GM18867 (cell line): ENCODE results near the gene RSL1D1.

Experiments
- ATAC-seq: cut with Tn5 transposase; IDR thresholded peaks from one replicate; pipeline ENCODE4 v1.9.1; 2021; ENCODE audit warnings: mild to moderate bottlenecking, moderate library complexity; ENCODE audit not compliant: unreplicated experiment

RSL1D1 gene

GRCh38 chr16:11851294-11852091 is at the start of gene RSL1D1:
TSS of gene RSL1D1 (minus strand) at chr16:11851542. CDS start at chr16:11851512, 30 bp downstream.
- ATAC-seq, result peak; percentile 72

GRCh38 chr16:11901091-11901490 is 49.7 kb upstream of the RSL1D1 start:
- no peak for ATAC-seq

GRCh38 chr16:11896486-11897176 is 45.3 kb upstream of the RSL1D1 start:
- ATAC-seq, result no peak

- ATAC-seq, result no peak
Observed at GRCh38 chr16:11893571-11893970, 42.2 kb upstream of the RSL1D1 start.

DNA sequence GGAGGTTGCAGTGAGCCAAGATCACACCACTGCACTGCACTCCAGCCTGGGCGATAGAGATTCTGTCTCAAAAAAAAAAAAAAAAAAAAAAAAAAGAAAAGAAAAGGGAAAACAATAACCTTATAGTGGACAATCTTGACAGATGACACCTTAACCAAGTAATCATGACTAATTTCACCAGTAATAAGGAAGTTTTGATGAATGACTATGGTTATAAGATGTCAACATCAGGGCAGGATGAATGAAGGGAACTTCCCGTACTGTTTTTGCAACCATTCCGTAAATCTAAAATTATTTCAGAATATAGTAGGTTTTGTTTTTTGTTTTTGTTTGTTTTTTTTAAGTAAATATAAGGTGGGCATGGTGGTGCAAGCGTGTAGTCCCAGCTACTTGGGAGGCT is 41.4 kb upstream of the RSL1D1 start:
- ATAC-seq, result no peak

DNA sequence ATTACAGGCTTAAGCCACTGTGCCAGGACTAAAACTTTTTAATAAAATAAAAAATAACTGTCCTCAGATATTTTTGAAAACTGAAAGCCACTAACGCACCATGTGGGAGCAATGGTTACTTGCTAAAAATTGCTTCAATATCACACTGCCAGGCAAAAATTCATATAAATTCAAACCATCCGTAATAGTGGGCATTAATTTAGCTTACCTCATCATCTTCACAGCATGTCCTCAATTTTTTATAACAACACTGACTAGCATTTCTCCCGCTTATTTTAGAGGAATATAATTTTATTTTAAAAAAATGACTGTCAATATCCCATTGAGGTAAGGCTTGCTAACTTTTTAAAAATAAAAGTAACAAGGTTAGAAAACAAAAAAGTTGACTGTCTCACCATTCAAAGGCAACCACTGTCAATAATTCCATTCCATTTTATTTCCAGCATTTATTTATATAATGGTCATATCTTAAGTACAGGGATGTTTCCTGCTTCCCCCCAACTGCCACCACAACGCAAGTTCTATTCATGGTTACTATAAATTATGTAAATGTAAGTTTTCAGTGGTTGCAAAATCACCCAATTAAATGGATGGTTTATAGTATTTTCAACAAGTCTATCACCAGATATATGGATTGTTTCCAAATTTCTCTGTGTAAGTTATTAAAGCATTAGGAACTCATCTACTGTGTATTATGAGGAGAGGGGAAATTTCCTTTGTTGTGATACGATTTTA is 39.1 kb upstream of the RSL1D1 start:
- no peak for ATAC-seq

DNA sequence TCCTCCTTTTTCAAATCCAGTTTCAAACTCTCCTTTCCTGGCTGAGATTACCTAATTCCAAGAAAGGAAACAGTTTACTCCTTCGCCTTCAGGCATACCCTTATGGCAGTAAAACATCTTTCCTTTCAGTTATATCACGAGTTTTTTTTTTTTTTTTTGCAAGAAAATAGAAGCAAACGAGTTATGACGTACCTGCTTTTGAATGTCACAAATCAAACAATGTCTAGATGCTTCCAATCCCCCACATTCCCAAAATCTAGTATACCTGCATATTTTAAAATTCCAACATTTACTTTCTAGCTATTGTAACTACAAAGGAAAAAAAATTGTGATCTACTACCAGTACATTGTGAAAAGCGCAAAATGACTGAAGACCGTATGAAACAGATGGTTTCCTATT is 35.5 kb upstream of the RSL1D1 start:
- no peak for ATAC-seq

DNA sequence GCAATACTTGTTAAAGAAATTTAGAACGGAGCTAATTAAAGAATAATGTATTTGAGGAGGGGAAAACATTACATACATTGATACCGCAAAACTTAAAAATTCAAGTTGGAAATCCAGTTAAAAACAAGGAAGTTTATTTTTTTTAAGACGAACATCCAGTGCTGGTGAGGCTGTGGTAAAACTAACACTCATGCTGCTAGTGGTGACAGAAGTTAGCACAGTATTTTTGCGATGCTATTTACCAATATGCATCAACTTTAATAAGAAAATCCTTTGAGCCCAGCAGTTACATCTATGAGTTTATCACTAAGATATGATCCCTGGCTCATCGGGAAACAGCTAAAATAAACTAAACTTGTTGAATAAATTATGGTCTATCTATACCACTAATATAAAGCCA is 32.7 kb upstream of the RSL1D1 start:
- ATAC-seq, result no peak

DNA sequence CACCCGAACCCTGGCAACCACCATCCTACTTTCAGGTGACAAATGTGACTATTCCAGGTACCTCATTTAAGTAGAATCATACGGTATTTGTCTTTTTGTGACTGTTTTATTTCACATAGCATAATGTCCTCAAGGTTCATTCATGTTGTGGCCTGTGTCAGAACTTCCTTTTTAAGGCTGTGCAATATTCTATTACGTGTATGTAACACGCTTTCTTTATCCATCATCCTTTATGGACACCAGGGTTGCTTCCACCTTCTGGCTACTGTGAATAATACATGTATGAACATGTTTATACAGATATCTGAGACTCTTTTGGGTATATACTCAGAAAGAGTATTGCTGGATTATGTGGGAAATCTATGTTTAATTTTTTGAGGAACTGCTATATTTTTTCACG is 28.7 kb upstream of the RSL1D1 start:
- no peak for ATAC-seq

GRCh38 chr16:11877374-11877773 is 26.0 kb upstream of the RSL1D1 start:
- ATAC-seq, result no peak

- no peak for ATAC-seq
Observed at GRCh38 chr16:11876306-11876705, 25.0 kb upstream of the RSL1D1 start.

- no peak for ATAC-seq
Observed at GRCh38 chr16:11875721-11876120, 24.4 kb upstream of the RSL1D1 start.

DNA sequence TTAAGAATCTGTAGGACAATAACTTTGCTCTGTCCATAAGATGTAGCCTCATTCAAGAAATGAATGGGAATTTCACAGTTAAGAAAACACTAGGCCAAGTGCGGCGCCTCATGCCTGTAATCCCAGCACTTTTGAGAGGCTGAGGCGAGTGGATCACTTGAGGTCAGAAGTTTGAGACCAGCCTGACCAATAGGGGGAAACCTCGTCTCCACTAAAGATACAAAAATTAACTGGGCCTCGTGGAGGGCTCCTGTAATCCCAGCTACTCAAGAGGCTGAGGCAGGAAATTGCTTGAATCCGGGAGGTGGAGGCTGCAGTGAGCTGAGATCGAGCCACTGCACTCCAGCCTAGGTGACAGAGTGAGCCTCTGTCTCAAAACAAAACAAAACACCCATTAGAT is 19.9 kb upstream of the RSL1D1 start:
- ATAC-seq, result no peak

DNA sequence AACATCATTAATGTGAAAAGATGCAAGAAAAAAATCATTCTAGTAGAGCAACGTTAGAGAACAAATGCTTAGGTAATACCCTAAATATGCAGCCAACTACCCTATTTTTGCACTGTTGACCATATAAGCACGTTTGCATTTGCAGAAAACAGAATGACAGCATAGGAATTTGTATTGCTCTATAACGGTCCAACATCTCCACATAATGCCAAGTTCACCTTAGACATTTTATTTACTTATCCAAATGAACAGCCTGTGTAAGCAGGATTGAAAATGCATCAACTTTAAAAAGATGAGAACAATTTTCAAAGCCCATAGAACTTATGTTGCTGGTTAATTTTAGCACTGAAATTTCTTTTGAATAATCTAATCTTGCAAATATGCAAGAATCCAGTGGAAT is 19.1 kb upstream of the RSL1D1 start:
- no peak for ATAC-seq

DNA sequence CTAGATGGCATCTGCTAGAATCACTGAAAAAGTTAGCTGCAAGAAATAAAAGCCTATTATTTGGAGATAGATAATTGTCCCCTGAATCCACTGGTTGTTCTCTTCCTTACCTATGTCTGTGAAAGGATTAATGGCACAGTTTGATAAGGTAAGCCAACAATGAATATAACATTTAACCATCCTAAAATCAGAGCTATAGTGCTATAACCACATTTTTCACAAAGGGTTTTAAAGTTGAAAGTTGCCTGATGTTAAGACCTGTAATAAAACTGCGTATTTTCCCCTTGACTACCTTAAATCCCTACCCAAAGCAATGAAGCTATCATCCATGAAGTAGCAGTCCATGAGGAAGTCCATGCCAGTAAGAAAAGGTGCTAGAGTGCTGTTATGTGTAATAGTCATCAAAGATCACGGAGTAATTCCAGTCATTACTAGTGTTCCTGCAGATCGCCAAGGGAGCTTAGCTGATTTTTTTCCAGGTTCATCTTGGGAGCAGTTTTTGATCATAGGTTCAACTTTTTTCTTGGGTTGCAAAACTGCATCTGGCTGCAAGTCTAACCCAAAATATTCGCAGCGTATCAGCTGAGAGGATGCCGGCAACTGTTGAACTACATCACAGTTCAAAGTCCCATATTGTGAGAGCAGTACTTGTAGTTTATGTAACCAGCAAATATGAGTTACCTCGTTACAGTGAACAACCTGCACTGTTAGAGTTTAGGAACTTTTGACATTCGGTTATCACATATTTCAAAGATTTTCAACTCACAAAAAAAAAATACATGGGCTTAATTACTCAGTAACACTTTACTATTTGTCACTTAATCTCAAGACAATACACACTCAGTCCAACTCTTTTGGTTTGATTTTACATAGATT is 18.2 kb upstream of the RSL1D1 start:
- no peak for ATAC-seq

GRCh38 chr16:11868412-11868980 is 17.2 kb upstream of the RSL1D1 start:
- no peak for ATAC-seq

- ATAC-seq, result no peak
Observed at GRCh38 chr16:11862489-11862888, 11.1 kb upstream of the RSL1D1 start.

DNA sequence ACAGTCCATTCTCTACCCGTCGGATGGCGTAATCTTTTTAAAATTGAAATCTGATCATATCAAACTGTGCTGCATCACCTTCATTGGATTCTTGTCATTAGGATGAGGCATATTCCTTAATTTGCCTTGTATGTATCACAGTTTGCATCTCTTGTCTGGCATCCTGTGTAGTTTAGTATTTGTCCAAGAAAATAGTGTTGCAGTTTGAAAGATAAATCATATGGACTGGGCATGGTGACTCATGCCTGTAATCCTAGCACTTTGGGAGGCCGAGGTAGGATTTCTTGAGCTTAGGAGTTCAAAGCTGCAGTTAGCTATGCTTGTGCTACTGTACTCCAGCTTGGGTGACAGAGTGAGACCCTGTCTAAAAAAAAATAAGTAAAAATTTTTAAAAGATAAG is 5.8 kb upstream of the RSL1D1 start:
- ATAC-seq, result no peak

- no peak for ATAC-seq
Observed at GRCh38 chr16:11852092-11852809, 909 bp upstream of the RSL1D1 start.

DNA sequence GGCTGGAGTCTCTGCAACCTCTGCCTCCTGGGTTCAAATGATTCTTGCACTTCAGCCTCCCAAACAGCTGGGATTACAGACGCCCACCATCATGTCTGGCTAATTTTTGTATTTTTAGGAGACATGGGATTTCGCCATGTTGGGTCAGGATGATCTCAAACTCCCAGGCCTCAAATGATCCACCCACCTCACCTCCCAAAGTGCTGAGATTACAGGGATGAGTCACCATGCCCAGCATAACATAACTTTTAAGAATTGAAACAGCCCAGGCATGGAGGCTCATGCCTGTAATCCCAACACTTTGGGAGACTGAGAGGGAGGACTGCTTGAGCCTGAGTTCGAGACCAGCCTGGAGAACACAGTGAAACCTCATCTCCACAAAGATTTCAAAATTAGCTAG is 2.5 kb downstream of the RSL1D1 start:
- no peak for ATAC-seq
